Islet precursor cell (in vitro differentiated cells): ENCODE results near the gene KIZ.

Source experiments
- DNase-seq: peaks from one replicate; pipeline ENCODE4 v3.0.0-alpha.2; 2018

KIZ gene, protein sequence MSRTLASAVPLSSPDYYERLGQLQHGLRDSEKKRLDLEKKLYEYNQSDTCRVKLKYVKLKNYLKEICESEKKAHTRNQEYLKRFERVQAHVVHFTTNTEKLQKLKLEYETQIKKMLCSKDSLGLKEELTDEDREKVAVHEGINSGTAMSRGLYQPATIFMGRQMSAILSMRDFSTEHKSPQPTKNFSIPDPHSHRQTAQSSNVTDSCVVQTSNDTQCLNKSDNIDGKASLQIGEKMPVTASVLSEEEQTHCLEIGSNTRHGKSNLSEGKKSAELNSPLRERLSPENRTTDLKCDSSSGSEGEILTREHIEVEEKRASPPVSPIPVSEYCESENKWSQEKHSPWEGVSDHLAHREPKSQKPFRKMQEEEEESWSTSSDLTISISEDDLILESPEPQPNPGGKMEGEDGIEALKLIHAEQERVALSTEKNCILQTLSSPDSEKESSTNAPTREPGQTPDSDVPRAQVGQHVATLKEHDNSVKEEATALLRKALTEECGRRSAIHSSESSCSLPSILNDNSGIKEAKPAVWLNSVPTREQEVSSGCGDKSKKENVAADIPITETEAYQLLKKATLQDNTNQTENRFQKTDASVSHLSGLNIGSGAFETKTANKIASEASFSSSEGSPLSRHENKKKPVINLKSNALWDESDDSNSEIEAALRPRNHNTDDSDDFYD

DNA sequence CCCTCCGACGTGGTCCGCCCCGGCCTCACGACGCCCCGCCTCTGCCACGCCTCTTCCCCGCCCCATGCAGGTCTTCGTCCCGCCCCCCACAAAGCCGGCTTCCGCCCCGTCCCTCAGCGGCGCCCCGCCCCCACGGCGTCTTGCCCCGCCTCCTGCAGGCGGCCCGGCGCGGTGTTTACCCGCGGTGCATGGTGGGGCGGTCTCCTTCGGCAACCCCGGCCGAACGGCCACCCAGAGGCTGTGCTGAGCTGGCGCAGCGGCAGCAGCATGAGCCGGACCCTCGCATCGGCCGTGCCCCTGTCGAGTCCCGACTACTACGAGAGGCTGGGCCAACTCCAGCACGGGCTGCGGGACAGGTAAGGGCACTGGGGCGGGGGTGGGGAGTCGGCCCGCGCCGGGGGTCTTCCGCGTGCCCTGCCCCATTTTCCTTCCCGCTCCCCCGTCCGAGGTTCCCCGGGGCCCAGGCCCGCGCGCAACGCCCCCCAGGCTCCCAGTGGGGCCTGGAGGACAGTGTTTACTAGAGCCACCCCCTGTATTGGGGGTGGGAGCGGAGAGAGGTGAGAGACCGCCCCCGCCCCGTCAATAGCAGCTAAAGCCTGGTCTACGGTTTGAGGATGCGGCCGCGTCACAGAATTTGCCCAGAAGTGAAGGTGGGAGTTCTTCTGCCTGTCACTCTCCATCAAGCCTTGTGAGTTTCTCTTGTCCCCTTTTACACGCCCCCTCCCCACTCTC, at the start of gene KIZ:
KIZ (plus strand) TSS at position 234 of the 732 bp plus-strand sequence; CDS start at position 268, 34 bp downstream.
- peak; percentile 99 for DNase-seq

DNA sequence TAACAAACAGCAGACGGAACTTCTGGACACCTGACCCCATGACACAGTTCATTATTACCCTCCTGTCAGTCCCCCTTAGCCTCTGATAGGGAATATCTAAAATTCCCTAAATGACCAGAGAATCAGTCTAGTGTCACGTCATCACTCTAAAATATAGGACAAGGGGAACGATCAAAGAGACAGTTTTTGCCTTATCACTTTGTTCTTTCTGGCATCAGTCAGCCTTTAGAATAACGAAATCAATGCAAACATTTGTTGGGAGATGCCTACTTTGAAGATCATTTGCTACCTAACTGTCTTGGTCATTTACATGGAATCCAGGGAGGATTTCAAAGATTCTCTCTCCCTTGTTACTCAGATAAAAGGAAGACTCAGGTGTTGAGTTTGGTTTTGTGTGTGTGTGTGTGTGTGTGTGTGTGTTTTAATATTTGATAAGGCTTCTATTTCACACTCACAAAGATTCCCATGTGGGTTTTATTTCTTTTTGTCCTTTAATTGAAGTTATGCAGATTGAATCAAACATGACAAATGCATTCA, 48.0 kb upstream of the KIZ start:
- no peak for DNase-seq

DNA sequence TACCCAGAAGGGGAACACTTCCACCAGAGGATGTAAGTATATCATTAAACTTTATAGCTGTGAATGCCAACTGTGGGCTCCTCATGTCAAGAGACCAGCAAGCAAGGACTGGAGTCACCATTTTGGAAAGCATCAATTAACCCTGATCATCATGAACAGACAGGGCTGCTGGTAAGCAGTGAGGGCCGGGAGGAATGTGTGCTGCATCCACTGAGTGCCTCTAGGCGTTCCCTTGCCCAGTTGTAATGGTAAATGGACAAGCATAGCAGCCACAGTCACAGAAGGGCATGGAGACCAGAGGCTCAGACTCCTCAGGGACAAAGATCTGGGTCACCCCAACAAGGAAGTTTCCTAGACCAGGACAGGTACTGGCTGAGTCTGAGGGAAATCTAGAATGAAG, 43.3 kb upstream of the KIZ start:
- DNase-seq, result no peak

DNA sequence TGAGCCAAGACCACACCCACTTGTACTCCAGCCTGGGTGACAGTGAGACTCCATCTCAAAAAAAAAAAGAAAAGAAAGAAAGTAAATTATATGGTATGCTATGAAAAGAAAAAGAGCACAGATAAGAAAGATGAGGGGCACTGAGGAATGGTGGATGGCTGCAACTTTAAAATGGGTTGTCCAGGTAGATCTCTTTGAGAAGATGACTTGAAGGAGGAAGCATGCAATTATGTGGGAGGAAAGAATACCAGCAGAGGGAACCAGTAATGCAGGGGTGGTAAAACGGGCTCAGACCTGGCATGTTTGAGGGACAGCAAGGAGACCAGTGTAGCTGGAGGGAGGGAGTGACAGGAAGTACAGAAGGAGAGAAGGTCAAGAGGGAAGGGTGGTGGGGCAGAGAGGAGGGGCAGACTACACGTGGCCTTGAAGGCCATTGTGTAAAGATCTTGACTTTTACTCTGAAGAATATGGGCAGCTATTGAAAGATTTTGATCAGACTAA, 42.0 kb upstream of the KIZ start:
- DNase-seq, result no peak

DNA sequence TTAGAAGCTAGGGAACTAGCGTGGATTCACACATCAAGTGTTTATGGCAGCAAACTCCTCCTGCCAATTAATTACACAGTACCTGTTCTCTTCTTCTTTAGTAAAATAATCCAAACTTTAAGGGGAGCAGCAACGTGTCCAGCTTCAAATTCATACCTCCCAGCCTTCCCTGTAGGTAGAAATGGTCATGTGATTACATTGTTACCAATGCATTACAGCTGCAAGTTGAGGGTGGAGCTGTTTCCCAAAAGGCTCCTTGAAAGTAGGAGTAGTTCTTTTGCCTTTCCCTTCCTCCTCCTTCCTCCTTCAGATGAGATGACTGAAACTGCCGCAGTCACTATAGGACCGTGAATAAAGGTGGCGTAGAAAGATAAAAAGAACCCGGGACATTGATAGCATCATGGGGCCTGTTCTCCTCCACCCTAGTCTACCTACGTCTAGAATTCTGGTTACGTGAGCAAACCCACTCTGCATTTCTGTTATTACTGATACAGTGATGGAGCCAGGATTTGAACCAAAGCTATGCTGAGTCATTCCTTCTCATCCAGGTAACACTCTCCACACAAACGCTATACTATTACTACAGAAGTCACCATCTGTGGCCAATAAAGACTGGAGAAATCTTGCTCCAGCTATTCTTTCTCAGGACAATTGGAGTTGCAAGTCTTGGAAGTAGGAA, 37.9 kb upstream of the KIZ start:
- no peak for DNase-seq

DNA sequence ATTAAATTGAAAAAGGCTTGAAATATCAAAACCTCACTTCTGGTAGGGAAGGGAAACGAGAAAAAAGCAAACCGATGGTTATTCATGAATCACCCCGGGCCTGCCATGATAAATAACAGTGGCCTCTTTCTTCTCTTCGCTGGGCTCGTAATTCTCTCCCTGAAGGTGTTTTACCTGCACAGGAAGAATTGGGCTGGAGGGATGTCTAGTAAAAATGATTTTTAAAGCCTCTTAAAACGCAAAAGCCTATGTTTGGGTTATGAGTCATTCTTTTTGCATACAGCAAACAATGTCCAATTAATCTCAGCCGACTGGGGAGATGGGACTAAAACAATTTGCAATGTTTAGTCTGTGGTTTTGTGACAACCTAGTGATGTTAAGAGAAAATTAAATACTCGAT, 36.5 kb upstream of the KIZ start:
- no peak for DNase-seq

DNA sequence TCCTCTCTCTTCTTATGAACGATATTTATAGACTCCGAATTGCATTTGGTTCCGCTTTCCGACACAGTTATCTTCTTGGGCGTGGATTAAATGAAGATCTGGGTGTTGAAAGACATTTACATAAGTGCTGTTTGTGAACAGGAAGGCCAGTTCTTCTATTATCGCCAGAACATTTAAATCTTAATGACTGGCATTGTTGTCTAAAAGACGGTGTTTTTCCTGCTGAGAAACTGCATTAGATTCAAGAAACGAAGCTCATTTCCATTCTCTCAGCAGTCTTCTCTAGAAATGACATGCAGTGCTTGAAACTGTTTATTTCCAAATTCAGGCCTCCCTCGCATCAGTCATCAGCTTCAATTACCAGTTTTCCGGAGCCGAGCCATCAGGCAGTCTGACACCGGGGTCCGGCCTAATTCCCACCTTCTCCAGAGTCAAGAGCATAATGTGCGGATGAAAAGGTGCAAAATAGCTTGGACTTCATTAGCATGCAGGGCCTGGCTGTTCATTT, 35.7 kb upstream of the KIZ start:
- no peak for DNase-seq

DNA sequence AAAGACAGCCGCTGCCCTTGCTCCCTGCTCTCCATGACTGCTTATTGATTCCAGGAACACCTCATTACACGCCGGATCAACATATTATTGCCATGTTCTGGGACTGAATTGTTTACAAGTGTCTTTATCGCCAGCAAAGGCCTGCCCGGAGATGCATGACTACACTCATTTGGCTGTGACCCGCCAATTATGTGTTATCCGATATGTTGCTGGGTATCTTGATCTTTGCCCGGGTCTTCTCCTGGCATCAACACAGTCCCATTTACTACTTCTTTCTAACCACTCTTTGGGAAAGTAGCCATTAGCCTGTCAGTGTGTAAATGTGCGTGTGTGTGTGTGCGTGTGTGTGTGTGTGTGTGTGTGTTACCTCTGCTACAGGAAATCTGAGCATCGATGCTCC, 35.2 kb upstream of the KIZ start:
- no peak for DNase-seq

DNA sequence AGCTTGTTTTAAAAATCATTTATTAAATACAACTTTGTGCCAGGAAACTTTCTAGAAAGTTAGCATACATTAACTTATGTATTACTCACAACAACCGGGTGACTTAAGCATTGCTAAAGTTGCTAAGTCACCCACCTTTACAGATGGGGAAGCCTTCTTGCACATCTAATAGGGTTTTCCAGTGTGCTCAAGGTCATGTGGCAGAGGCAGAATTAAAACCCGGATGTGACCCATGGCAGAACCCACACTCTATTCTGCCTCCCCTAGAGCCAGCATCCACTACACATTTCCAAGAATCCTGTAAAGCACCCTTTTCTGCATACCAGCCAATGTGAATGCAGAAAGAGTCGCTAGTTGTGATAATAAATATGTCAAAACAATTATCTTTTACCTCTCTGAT, 33.1 kb upstream of the KIZ start:
- DNase-seq, result no peak

DNA sequence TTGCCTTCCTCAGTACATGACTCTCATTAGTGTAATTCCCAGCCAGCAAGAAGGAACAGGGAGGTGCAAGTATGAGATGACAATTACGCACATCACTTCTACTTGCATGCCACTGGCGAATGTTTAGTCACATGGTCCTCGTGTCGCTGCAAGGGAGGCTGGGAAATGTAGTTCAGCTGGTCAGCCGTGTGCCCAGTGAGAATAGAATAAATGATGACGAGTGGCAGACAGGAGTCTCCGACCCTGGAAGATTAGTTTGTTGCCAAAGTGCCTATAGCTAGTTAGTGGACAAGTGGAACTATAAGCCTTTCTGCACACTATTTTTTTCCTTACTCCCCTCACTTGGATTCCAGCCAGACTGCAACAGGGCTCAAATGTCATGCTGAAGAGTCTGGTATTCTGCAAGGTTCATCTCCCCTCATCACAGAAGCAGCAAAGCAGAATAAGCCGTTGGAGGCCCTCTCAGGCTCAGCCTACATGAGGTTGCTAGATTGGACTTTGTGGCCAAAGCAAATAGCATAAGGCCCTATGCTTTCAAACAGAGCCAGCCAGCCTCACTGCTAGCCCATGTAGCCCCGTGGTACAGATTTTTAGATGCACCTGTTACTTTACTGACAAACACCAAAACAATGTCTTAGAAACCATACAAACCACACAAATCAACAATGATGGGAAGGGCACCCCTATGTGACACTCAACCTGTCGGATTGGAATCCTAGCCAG, 29.4 kb upstream of the KIZ start:
- DNase-seq, result peak; percentile 61

DNA sequence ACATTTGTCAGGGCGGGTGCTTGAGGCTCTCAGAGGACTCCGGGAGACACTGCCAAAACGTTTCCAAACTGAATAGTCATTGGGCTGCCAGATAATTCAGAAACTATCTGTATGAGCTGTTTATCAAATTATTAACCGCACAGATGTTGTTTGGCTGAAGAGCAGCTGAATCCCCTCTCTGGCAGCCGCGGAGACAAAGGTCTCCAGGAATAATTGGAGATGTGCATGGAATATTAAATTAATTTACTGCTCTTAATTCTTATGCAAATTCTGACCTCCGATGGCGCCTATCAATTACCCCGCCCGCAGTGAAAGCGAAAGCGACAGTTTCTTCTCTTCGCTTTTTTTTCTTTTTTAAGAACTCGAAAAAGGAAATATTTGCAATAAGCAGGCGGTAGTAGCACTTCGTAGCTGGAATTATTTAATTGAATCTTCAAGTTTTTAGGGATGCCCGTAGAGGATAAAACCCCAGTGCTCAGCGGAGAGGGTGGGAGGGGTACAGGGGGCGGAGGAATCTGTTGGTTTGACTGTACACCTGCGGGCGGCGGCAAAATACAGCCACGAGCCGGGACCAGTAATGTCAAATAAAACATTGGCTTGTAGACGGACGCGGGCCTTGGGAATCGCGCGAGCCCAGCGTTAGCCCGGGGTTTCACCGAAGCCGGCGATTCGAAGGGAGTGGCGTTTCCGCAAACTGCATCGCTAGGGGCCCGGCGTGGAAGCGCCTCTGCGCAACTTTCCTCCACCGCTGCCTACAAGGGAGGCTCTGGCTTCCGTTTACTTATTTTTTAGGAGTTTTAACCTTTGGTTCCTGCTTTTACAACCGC, 25.9 kb upstream of the KIZ start:
- no peak for DNase-seq

DNA sequence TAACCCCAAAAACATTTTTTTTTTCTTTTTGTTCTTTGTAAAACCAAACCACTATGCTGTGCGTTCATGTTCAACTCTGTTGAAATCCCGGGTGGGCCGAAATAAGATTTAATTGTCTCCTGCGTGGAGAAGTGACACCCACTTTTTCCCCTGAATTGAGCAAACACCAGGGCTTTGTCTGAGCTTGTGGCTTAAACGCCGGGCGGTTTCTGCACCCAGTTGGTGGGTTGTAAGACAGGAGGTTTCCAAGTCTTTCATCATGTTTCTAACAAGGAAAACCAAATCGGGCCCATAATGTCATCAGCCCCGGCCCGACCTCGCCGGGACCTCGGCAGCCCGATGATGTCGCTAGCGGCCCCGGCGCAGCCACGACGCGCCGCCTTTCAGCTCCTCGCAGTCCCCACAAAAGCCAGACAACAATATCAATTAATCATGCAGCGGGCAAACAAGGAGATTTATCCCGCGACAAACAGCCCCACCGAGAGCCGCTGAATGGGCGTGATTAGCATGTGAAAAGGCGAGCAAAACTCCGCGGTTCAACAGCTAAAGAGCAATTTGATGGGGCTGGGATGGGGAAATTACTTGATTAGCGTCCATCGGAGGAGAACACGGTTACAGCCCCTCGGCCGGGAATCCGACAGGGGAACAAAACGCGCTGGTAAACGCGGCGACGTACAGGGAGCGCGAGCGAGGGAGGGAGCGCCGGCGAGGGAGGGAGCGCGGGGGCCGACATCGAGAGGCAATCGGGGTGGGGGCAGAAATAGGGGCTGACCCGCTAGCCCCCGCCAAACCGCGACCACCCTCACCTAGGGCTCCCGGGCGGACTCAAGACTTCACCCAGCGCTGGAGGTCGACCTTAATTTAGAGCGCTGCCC, 25.1 kb upstream of the KIZ start:
- DNase-seq, result no peak

DNA sequence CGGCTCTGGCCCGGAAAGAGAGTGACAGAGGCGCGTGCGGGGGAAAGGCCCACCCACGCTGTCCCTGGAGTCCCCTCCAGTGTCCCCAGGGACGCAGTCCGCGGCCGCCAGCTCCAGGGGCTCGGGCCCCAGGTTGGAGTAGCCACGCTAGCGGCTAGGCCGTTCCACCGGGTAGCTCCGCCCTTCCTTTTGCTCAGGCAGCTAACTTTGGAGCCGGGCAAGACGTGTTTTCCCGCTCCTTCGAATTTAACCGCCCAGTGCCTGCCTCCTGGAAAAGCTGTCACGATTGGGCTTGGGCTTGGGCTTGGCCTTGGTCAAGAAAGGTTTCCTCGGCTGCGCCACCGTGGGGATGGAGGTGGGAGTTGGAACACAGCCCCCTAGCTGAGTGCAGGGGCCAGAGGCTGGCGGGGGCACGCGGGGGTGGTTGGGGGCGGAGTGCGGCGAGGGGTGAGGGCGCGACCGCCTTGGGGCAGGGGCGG, 24.4 kb upstream of the KIZ start:
- peak; percentile 77 for DNase-seq

DNA sequence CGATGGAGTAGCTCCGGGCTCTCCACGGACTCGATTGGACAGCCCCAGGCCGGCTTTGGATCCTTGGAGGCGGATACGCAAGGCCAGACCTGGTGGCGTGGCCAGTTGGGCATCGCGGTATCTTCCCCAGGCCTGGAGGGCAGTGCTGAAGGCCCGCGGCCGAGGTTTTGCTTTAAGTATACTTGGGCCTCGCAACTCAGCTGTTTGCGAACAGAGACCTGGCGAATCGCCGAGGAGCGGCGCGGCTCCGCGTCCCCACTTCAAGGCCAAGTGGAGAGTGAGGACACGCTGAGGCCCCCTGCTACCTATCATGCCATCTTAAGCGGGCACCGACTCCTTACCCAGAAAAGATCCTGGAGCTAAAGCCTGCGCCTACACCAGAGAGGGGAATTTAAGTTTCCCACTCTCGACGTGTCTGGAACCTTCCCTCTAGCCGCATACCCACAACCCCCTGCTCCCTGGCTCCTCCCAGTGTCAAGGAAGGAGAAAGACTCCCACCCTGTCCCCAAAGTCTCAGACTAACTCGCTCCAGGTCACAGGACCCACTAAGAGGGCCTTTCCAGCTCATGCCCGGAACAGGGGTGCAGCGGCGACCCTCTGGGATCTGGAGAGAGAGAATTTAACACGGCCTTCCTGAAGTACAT, 23.8 kb upstream of the KIZ start:
- peak; percentile 72 for DNase-seq

DNA sequence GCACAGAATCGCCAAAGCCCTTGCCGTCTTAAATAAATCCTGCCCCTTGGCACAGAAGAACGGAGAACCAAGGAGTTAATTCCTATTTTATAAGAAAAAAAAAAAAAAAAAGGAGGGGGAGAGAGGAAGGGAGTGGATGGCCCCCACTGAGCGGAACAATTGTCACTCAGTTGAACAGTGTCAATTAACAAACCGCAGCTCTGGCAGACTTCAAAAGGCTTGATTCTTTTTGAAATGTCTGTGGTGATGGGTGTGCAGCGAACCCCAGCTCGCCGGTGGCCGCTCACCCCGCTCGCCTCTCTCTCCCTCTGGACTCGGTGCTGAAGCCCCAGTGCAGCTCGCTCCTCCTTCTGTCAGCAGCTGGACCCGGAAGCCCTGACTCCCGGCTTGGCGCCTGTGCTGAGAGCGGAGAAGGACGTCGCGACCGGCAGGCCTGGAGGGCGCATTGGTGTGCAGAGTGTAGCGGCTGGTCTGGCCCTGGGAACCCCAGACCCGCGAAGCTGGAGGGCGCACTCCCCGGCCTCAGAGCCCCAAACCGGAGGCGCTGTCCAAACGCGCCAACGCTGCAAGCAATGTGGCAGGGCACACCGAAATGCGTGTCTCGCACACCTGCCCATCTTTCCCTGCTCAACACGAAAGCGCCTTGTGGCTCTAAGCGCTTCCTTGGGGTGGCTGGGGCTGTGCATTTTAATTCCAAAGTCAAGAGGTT, 23.1 kb upstream of the KIZ start:
- peak; percentile 77 for DNase-seq

DNA sequence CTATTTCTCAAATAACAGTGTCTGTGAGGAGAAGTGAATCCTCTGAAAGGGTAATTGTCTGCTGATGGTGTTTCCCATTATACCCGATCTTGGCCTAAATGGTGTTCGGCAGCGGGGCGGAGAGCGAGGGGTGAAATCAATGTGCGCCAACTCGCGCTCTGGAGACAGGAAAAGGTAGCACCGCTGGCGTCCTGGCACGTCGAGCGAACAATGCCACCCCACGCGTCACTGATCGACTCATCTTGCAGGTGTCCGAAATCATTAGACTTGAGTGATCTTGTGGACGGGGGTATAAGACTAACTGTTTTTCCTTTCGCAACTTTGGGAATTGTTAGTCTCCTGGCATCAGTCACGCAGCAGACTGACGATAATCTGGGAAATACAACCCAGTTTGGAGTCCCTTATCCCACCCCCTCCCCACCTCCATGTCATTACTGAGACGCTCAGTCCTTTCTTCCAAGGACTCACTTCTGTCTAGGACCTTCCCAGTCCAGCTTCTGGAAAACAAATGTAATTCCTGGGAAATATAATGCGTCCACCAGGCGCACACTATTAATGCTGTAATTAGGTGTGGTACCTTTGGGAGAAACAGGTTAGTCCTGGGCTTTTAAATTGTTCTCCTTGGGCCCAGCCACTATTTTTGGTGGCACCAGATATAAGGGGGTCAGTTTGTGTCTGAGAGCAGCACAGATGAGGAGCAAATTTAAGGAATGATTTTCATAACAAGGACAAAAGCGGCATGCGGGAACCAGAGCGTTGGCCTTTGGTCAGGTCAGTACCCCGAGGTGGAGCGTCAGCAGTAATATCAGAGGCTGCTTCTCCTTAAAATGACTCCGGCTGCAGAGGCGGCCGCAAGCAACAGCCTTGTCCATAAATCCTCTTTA, 22.1 kb upstream of the KIZ start:
- DNase-seq, result no peak

DNA sequence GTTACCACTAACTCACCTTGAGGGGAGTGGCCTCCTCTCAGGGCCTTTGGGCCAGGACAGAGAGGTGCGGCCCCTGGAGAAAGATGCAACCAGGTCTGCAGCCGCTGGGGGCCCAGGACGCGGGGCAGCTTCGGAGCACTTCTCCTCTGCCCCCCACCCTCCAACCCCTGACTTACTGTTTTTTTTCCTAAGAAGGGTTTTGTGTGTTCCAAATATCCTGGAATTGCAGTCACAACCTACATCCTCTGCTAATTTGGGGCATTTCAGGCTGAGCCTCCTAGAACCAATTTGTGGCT, 21.5 kb upstream of the KIZ start:
- no peak for DNase-seq

DNA sequence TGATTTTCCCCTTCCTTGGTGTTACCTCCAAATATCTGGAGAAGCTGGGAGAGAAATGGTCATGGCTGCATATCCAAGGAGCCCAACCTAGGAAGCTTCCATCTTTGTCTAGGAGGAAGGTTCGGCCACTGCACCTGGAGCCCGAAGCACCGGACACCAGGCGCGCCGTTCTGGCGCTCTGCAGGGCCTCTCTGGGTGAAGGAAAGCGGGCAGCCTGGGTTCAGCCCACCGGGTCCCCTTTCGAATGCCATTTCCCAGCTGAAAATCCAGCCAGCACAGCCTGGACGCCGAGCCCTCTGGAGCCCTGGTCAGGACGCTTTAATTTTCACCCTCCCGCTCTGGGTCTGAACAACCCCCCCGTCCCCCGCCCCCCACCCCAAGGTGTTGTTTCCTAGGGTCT, 21.0 kb upstream of the KIZ start:
- DNase-seq, result no peak
